Stimulated activated naive CD8-positive, alpha-beta T cell treated with anti-CD3 and anti-CD28 coated beads, Interleukin-15, amount 100 ng/mL, for 72 hours (primary cell): Measurements from ENCODE around the gene OR52I2.

Experiments used
- ATAC-seq: fragments of 150-1000 bp; cut with Tn5 transposase; 2 replicates; pipeline ENCODE4 v1.10.0; 2021; ENCODE audit warnings: mild to moderate bottlenecking, moderate library complexity
- DNase-seq, 2 donors: peaks; one replicate each; pipeline ENCODE4 v3.0.0; 2021 to 2022
- H3K27ac Mint-ChIP-seq, 2 donors: one replicate each; pipeline ENCODE4 v1.8.0; 2022; ENCODE audit warnings: mild to moderate bottlenecking in 2 of 2, mixed read lengths in 2 of 2, moderate library complexity in 2 of 2
- H3K27me3 Mint-ChIP-seq: one replicate; pipeline ENCODE4 v1.8.0; 2022; ENCODE audit warnings: mixed read lengths
- H3K4me1 Mint-ChIP-seq: one replicate; pipeline ENCODE4 v1.8.0; 2022; ENCODE audit warnings: mild to moderate bottlenecking, mixed read lengths
- H3K4me3 Mint-ChIP-seq, 2 donors: one replicate each; pipeline ENCODE4 v1.8.0; 2022; ENCODE audit warnings: mild to moderate bottlenecking in 2 of 2, mixed read lengths in 2 of 2, moderate library complexity in 1 of 2
- H3K9me3 Mint-ChIP-seq, 2 donors: one replicate each; pipeline ENCODE4 v1.8.0; 2022; ENCODE audit warnings: mixed read lengths in 2 of 2

Gene OR52I2

DNA sequence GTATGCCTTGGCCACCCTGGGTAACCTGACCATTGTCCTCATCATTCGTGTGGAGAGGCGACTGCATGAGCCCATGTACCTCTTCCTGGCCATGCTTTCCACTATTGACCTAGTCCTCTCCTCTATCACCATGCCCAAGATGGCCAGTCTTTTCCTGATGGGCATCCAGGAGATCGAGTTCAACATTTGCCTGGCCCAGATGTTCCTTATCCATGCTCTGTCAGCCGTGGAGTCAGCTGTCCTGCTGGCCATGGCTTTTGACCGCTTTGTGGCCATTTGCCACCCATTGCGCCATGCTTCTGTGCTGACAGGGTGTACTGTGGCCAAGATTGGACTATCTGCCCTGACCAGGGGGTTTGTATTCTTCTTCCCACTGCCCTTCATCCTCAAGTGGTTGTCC is 58.4 kb downstream of the OR52I2 start:
- Mint-ChIP-seq H3K27ac (no peak overlapping the region), H3K4me1 (no peaks in the 10 kb centered on the region), H3K9me3 (no peaks in the 10 kb centered on the region), H3K27me3 (peaks cover 19% of the 10 kb centered on the region), H3K4me3 (no peak overlapping the region)
- DNase-seq: no peak
- no peak for ATAC-seq

DNA sequence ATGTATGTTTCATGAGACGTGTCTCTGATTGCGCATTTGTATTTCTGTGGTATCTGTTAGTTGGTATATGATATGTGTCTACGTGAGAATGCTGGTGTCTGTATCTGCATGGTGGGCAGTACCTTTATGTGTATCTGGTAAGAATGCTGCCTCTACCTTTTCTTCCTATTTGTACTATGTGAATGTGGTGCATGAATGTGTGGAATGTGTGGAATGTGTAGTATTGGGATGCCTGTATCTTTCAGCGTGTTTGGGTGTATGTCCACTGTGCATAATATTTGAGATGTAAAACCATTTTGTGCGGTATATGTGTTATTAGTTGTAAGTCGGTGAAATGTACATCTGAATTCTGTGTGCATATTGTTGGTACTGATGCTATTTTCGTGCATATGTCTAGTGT is 60.0 kb downstream of the OR52I2 start:
- ATAC-seq (no peak), DNase-seq (no peak)
- no peak overlapping the region for H3K27ac Mint-ChIP-seq
- no peak overlapping the region for H3K4me3 Mint-ChIP-seq
- H3K27me3 Mint-ChIP-seq: peaks cover 19% of the 10 kb centered on the region
- no peaks in the 10 kb centered on the region for H3K4me1 Mint-ChIP-seq
- H3K9me3 Mint-ChIP-seq: no peaks in the 10 kb centered on the region

GRCh38 chr11:4642043-4642442 is 60.5 kb downstream of the OR52I2 start:
- no peak overlapping the region for H3K4me3 Mint-ChIP-seq
- DNase-seq: no peak
- no peaks in the 10 kb centered on the region for H3K4me1 Mint-ChIP-seq
- no peak for ATAC-seq
- no peaks in the 10 kb centered on the region for H3K9me3 Mint-ChIP-seq
- H3K27me3 Mint-ChIP-seq: peaks cover 19% of the 10 kb centered on the region
- no peak overlapping the region for H3K27ac Mint-ChIP-seq
